Activated CD4-positive, alpha-beta T cell treated with anti-CD3 and anti-CD28 coated beads, Interleukin-2, amount 10 ng/mL, durations not matched to agents 7 days and 5 days (primary cell): ENCODE measurements around the gene JAG1. TPM values are rescaled to one million over a fixed set of nuclear protein-coding genes. Genes with fewer than 3 reads are reported as not detected.
"Not testable (repeated sequence)": the region's sequence is repeated elsewhere in the genome, so short reads cannot be mapped to it uniquely, and the experiment has no call there.

Experiments used
- CTCF ChIA-PET: fragments of 350-600 bp; sonication (Branson Sonifier 250); formaldehyde crosslinking; loops from one replicate; lab custom pipeline; 2021; ENCODE audit warnings: antibody characterized with exemption; lab: Charles Lee
- POLR2A ChIA-PET: fragments of 350-600 bp; sonication (Branson Sonifier 250); formaldehyde crosslinking; loops from one replicate; lab custom pipeline; 2021; ENCODE audit warnings: antibody characterized with exemption; lab: Charles Lee
- DNase-seq: peaks from one replicate; pipeline ENCODE4 v3.0.0-alpha.2; 2020
- H3K27ac Mint-ChIP-seq: one replicate; pipeline ENCODE4 v1.8.0; 2021; ENCODE audit warnings: mild to moderate bottlenecking, moderate library complexity, mixed read lengths
- H3K27me3 Mint-ChIP-seq: one replicate; pipeline ENCODE4 v1.8.0; 2021; ENCODE audit warnings: mixed read lengths
- H3K36me3 Mint-ChIP-seq: one replicate; pipeline ENCODE4 v1.8.0; 2021; ENCODE audit warnings: low read depth, mixed read lengths
- H3K4me1 Mint-ChIP-seq: one replicate; pipeline ENCODE4 v1.8.0; 2021; ENCODE audit warnings: mixed read lengths
- H3K4me3 Mint-ChIP-seq: one replicate; pipeline ENCODE4 v1.8.0; 2021; ENCODE audit warnings: mild to moderate bottlenecking, moderate library complexity, mixed read lengths
- H3K9me3 Mint-ChIP-seq: one replicate; pipeline ENCODE4 v1.8.0; 2021; ENCODE audit warnings: mixed read lengths
- total RNA-seq, 2 experiments: library from RNA; stranded (reverse); gene quantifications; one replicate each; pipeline ENCODE4 v1.2.3, GENCODE V29; 2021

Gene JAG1
- total RNA-seq, 2 experiments from 2014 or later = 0.15 TPM; not detected in 1

GRCh38 chr20:10617549-10618133 is 56.2 kb downstream of the JAG1 start:
- H3K4me3 Mint-ChIP-seq, H3K36me3 Mint-ChIP-seq, POLR2A ChIA-PET, H3K27ac Mint-ChIP-seq, H3K4me1 Mint-ChIP-seq, DNase-seq, H3K27me3 Mint-ChIP-seq, H3K9me3 Mint-ChIP-seq: not testable (repeated sequence)
- CTCF ChIA-PET = interaction anchor here (0.6 kb wide), 1 partner anchor 691 kb away, joined by 4 read pairs; no protein-coding TSS in a partner anchor

- Mint-ChIP-seq H3K4me1 (no peaks in the 10 kb centered on the region), H3K4me3 (no peak overlapping the region), H3K27ac (no peak overlapping the region), H3K36me3 (peaks cover 10% of the 10 kb centered on the region), H3K9me3 (no peaks in the 10 kb centered on the region), H3K27me3 (no peaks in the 10 kb centered on the region)
- POLR2A ChIA-PET = no interaction called here
- CTCF ChIA-PET = no interaction called here
- DNase-seq = no peak
Measured at GRCh38 chr20:10616212-10616611, 57.6 kb downstream of the JAG1 start.

- CTCF ChIA-PET = no interaction called here
- no peaks in the 10 kb centered on the region for H3K9me3 Mint-ChIP-seq
Measured at GRCh38 chr20:10613911-10614310, 59.9 kb downstream of the JAG1 start.

GRCh38 chr20:10613426-10613825 is 60.4 kb downstream of the JAG1 start:
- not testable (repeated sequence) for H3K9me3 Mint-ChIP-seq

More at GRCh38 chr20:10613911-10614310, 59.9 kb downstream of the JAG1 start:
- DNase-seq = no peak
- H3K27me3 Mint-ChIP-seq = no peaks in the 10 kb centered on the region
- H3K27ac Mint-ChIP-seq = no peak overlapping the region
- no peak overlapping the region for H3K4me3 Mint-ChIP-seq
- no peaks in the 10 kb centered on the region for H3K4me1 Mint-ChIP-seq
- peaks cover 12% of the 10 kb centered on the region for H3K36me3 Mint-ChIP-seq
- POLR2A ChIA-PET = no interaction called here

GRCh38 chr20:10611357-10611756 is 62.4 kb downstream of the JAG1 start:
- ChIA-PET POLR2A (no interaction called here), CTCF (interaction anchor here (0.7 to 0.9 kb wide), 2 partner anchors 9 to 13 kb away, joined by 3 to 4 read pairs; no protein-coding TSS in a partner anchor)
- Mint-ChIP-seq H3K27ac (no peak overlapping the region), H3K36me3 (peaks cover 11% of the 10 kb centered on the region), H3K9me3 (no peaks in the 10 kb centered on the region), H3K4me3 (no peak overlapping the region), H3K27me3 (no peaks in the 10 kb centered on the region), H3K4me1 (no peaks in the 10 kb centered on the region)
- DNase-seq = no peak

More at GRCh38 chr20:10613426-10613825, 60.4 kb downstream of the JAG1 start:
- H3K4me1 Mint-ChIP-seq, CTCF ChIA-PET, H3K27me3 Mint-ChIP-seq, DNase-seq, POLR2A ChIA-PET, H3K27ac Mint-ChIP-seq, H3K4me3 Mint-ChIP-seq: not testable (repeated sequence)
- H3K36me3 Mint-ChIP-seq = peaks cover 12% of the 10 kb centered on the region

GRCh38 chr20:10610251-10610650 is 63.5 kb downstream of the JAG1 start:
- ChIA-PET CTCF (no interaction called here), POLR2A (no interaction called here)
- H3K36me3 Mint-ChIP-seq = peaks cover 10% of the 10 kb centered on the region
- H3K4me1 Mint-ChIP-seq = no peaks in the 10 kb centered on the region
- H3K27me3 Mint-ChIP-seq = no peaks in the 10 kb centered on the region
- H3K4me3 Mint-ChIP-seq = no peak overlapping the region
- no peaks in the 10 kb centered on the region for H3K9me3 Mint-ChIP-seq
- no peak for DNase-seq
- H3K27ac Mint-ChIP-seq = no peak overlapping the region

- H3K36me3 Mint-ChIP-seq = peaks cover 9% of the 10 kb centered on the region
- ChIA-PET POLR2A (no interaction called here), CTCF (no interaction called here)
- no peaks in the 10 kb centered on the region for H3K9me3 Mint-ChIP-seq
- no peaks in the 10 kb centered on the region for H3K4me1 Mint-ChIP-seq
- no peak for DNase-seq
- no peak overlapping the region for H3K27ac Mint-ChIP-seq
- H3K4me3 Mint-ChIP-seq = no peak overlapping the region
- H3K27me3 Mint-ChIP-seq = no peaks in the 10 kb centered on the region
Measured at GRCh38 chr20:10609770-10610169, 64.0 kb downstream of the JAG1 start.

- no peaks in the 10 kb centered on the region for H3K4me1 Mint-ChIP-seq
- H3K9me3 Mint-ChIP-seq = no peaks in the 10 kb centered on the region
- peaks cover 9% of the 10 kb centered on the region for H3K36me3 Mint-ChIP-seq
- no peaks in the 10 kb centered on the region for H3K27me3 Mint-ChIP-seq
- H3K4me3 Mint-ChIP-seq = no peak overlapping the region
- CTCF ChIA-PET = interaction anchor here (0.7 kb wide), 1 partner anchor 38 kb away, joined by 3 read pairs; no protein-coding TSS in a partner anchor
- DNase-seq = no peak
- POLR2A ChIA-PET = no interaction called here
- H3K27ac Mint-ChIP-seq = no peak overlapping the region
Measured at GRCh38 chr20:10609276-10609675, 64.5 kb downstream of the JAG1 start.

GRCh38 chr20:10605547-10606195 is 68.1 kb downstream of the JAG1 start:
- ChIA-PET CTCF (no interaction called here), POLR2A (no interaction called here)
- no peak overlapping the region for H3K27ac Mint-ChIP-seq

GRCh38 chr20:10604865-10605440 is 68.8 kb downstream of the JAG1 start:
- H3K27ac Mint-ChIP-seq = no peak overlapping the region
- H3K4me1 Mint-ChIP-seq = peaks cover 6% of the 10 kb centered on the region
- ChIA-PET POLR2A (no interaction called here), CTCF (interaction anchor here (1.2 kb wide), 1 partner anchor 28 kb away, joined by 4 read pairs; no protein-coding TSS in a partner anchor)
- no peak overlapping the region for H3K4me3 Mint-ChIP-seq
- no peaks in the 10 kb centered on the region for H3K27me3 Mint-ChIP-seq
- H3K9me3 Mint-ChIP-seq = no peaks in the 10 kb centered on the region
- H3K36me3 Mint-ChIP-seq = peaks cover 22% of the 10 kb centered on the region
- DNase-seq = no peak

More at GRCh38 chr20:10605547-10606195, 68.1 kb downstream of the JAG1 start:
- H3K4me1 Mint-ChIP-seq = peaks cover 6% of the 10 kb centered on the region
- no peaks in the 10 kb centered on the region for H3K9me3 Mint-ChIP-seq
- H3K4me3 Mint-ChIP-seq = no peak overlapping the region
- H3K36me3 Mint-ChIP-seq = peaks cover 20% of the 10 kb centered on the region
- no peak for DNase-seq
- H3K27me3 Mint-ChIP-seq = no peaks in the 10 kb centered on the region

GRCh38 chr20:10603971-10604864 is 69.6 kb downstream of the JAG1 start:
- ChIA-PET CTCF (interaction anchor here (1.0 to 1.2 kb wide), 2 partner anchors 19 to 27 kb away, joined by 3 to 4 read pairs; no protein-coding TSS in a partner anchor), POLR2A (no interaction called here)
- DNase-seq = no peak
- H3K27ac Mint-ChIP-seq = no peak overlapping the region
- peaks cover 22% of the 10 kb centered on the region for H3K36me3 Mint-ChIP-seq
- H3K9me3 Mint-ChIP-seq = no peaks in the 10 kb centered on the region
- H3K4me1 Mint-ChIP-seq = peaks cover 6% of the 10 kb centered on the region
- no peaks in the 10 kb centered on the region for H3K27me3 Mint-ChIP-seq
- no peak overlapping the region for H3K4me3 Mint-ChIP-seq

- H3K4me3 Mint-ChIP-seq = no peak overlapping the region
- H3K27me3 Mint-ChIP-seq = no peaks in the 10 kb centered on the region
- ChIA-PET CTCF (interaction anchor here (1.0 kb wide), 1 partner anchor 19 kb away, joined by 3 read pairs; no protein-coding TSS in a partner anchor), POLR2A (no interaction called here)
- H3K9me3 Mint-ChIP-seq = no peaks in the 10 kb centered on the region
- H3K36me3 Mint-ChIP-seq = peaks cover 20% of the 10 kb centered on the region
- peaks cover 10% of the 10 kb centered on the region for H3K4me1 Mint-ChIP-seq
- DNase-seq = no peak
- H3K27ac Mint-ChIP-seq = no peak overlapping the region
Measured at GRCh38 chr20:10603378-10603777, 70.4 kb downstream of the JAG1 start.
